Neutrophil (primary cell): Measurements from ENCODE around the gene DDC.

Source experiments
- H3K27ac ChIP-seq: fragments of 200-600 bp; sonication (generic); 2 replicates; pipeline ENCODE4 v1.5.1; 2016; ENCODE audit warnings: mild to moderate bottlenecking, moderate library complexity
- H3K27me3 ChIP-seq: fragments of 200-600 bp; sonication (generic); 2 replicates; pipeline ENCODE4 v1.6.0; 2016; ENCODE audit warnings: mild to moderate bottlenecking
- H3K36me3 ChIP-seq: fragments of 200-600 bp; sonication (generic); 2 replicates; pipeline ENCODE4 v1.5.1; 2017
- H3K4me1 ChIP-seq, 2 experiments: fragments of 200-600 bp in 1 of 2; sonication (generic) in 1 of 2; 1 replicate in 1 of 2; 2 replicates in 1 of 2; pipeline versions ENCODE4 v1.5.1 to v1.6.1; 2013 to 2016; ENCODE audit warnings: low read depth in 1 of 2, low read length in 1 of 2, mild to moderate bottlenecking in 1 of 2, moderate library complexity in 1 of 2; ENCODE audit not compliant: control insufficient read depth in 1 of 2, insufficient read depth in 1 of 2
- H3K4me3 ChIP-seq, 2 experiments: fragments of 200-600 bp in 1 of 2; sonication (generic) in 1 of 2; 1 replicate in 1 of 2; 2 replicates in 1 of 2; pipeline ENCODE4 v1.5.1; 2013 to 2016; ENCODE audit warnings: low read depth in 1 of 2, low read length in 1 of 2, mild to moderate bottlenecking in 1 of 2, moderate library complexity in 1 of 2
- H3K9me3 ChIP-seq: fragments of 200-600 bp; sonication (generic); 2 replicates; pipeline ENCODE4 v1.5.1; 2016
- CTCF ChIP-seq: fragments of 200-600 bp; sonication (generic); IDR thresholded peaks from 2 replicates; pipeline ENCODE4 v1.5.1; 2016; ENCODE audit warnings: antibody characterized with exemption

DDC gene

GRCh38 chr7:50596484-50596883 is 31.3 kb upstream of the DDC start:
- no peak for TF ChIP-seq CTCF
- no peaks in the 10 kb centered on the region for H3K27me3 ChIP-seq
- H3K36me3 ChIP-seq: peaks cover 65% of the 10 kb centered on the region
- H3K27ac ChIP-seq: no peak overlapping the region
- no peak overlapping the region for H3K4me3 ChIP-seq
- H3K4me1 ChIP-seq: peaks cover 3% of the 10 kb centered on the region in 2 experiments
- H3K9me3 ChIP-seq: no peaks in the 10 kb centered on the region

- peaks cover 60% of the 10 kb centered on the region for H3K36me3 ChIP-seq
- no peak for TF ChIP-seq CTCF
Measured at GRCh38 chr7:50595491-50596102, 30.4 kb upstream of the DDC start.

GRCh38 chr7:50594734-50595485 is 29.7 kb upstream of the DDC start:
- Histone ChIP-seq H3K4me3 (no peak overlapping the region), H3K36me3 (peaks cover 58% of the 10 kb centered on the region), H3K9me3 (no peaks in the 10 kb centered on the region), H3K27me3 (no peaks in the 10 kb centered on the region), H3K27ac (no peak overlapping the region), H3K4me1 (peaks cover 3% of the 10 kb centered on the region in 2 experiments)
- no peak for TF ChIP-seq CTCF

More at GRCh38 chr7:50595491-50596102, 30.4 kb upstream of the DDC start:
- Histone ChIP-seq H3K4me3 (no peak overlapping the region), H3K9me3 (no peaks in the 10 kb centered on the region), H3K4me1 (peaks cover 3% of the 10 kb centered on the region in 2 experiments), H3K27ac (no peak overlapping the region), H3K27me3 (no peaks in the 10 kb centered on the region)

GRCh38 chr7:50594136-50594535 is 28.9 kb upstream of the DDC start:
- Histone ChIP-seq H3K36me3 (peaks cover 51% of the 10 kb centered on the region), H3K4me1 (peaks cover 3% of the 10 kb centered on the region in 2 experiments), H3K27me3 (no peaks in the 10 kb centered on the region), H3K9me3 (no peaks in the 10 kb centered on the region), H3K4me3 (no peak overlapping the region), H3K27ac (no peak overlapping the region)
- TF ChIP-seq CTCF: no peak

- Histone ChIP-seq H3K27ac (no peak overlapping the region), H3K4me1 (no peaks in the 10 kb centered on the region), H3K36me3 (peaks cover 47% of the 10 kb centered on the region), H3K4me3 (no peak overlapping the region), H3K27me3 (no peaks in the 10 kb centered on the region), H3K9me3 (no peaks in the 10 kb centered on the region)
- no peak for TF ChIP-seq CTCF
Measured at GRCh38 chr7:50592940-50593339, 27.7 kb upstream of the DDC start.
